Epithelial cell of prostate (primary cell): ENCODE measurements around the gene PRAMEF17.
"Not testable (repeated sequence)": the region's sequence is repeated elsewhere in the genome, so short reads cannot be mapped to it uniquely, and the experiment has no call there.

ENCODE experiments used
- DNase-seq: peaks from one replicate; pipeline ENCODE4 v3.0.0-alpha.2; 2011; ENCODE audit warnings: low read depth, low spot score
- H3K27ac ChIP-seq: fragments of 450-650 bp; 2 replicates; pipeline ENCODE4 v1.5.1; 2017; ENCODE audit warnings: mild to moderate bottlenecking

PRAMEF17 gene

DNA sequence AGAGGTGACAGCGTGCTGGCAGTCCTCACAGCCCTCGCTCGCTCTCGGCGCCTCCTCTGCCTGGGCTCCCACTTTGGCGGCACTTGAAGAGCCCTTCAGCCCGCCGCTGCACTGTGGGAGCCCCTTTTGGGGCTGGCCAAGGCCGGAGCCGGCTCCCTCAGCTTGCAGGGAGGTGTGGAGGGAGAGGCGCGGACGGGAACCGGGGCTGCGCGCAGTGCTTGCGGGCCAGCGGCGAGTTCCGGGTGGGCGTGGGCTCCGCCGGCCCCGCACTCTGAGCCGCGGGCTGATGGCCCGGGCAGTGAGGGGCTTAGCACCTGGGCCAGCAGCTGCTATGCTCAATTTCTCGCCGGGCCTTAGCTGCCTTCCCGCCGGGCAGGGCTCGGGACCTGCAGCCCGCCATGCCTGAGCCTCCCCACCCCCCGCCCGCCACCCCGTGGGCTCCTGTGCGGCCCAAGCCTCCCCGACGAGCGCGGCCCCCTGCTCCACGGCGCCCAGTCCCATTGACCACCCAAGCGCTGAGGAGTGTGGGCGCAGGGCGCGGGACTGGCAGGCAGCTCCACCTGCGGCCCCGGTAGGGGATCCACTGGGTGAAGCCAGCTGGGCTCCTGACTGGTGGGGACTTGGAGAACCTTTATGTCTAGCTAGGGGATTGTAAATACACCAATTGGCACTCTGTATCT lies 49.8 kb downstream of the PRAMEF17 start:
- DNase-seq, H3K27ac ChIP-seq: not testable (repeated sequence)
